Upper lobe of left lung (tissue), 4 donors: ENCODE measurements around the gene MACROD1.

ENCODE experiments used
- CTCF ChIP-seq, 6 experiments: fragments of 450-650 bp in 4 of 6; fragments of 200-600 bp in 2 of 6; sonication (generic) in 2 of 6; IDR thresholded peaks; one replicate each; pipeline ENCODE4 v1.5.1; 2016 to 2019; ENCODE audit warnings: antibody characterized with exemption in 6 of 6
- EP300 ChIP-seq, 4 donors: sonication (generic); formaldehyde crosslinking; IDR thresholded peaks; one replicate each; pipeline ENCODE4 v1.5.1; 2017; ENCODE audit warnings: antibody characterized with exemption in 4 of 4, control low read depth in 2 of 4
- POLR2A ChIP-seq, 4 donors: fragments of 450-650 bp; IDR thresholded peaks; one replicate each; pipeline ENCODE4 v1.5.1; 2016 to 2017; ENCODE audit warnings: antibody characterized with exemption in 4 of 4, mild to moderate bottlenecking in 2 of 4
- POLR2AphosphoS5 ChIP-seq, 2 donors: sonication (generic); formaldehyde crosslinking; IDR thresholded peaks; one replicate each; pipeline ENCODE4 v1.5.1; 2017; ENCODE audit warnings: antibody characterized with exemption in 2 of 2

- TF ChIP-seq POLR2A (IDR thresholded peaks at IDR 0.05) (no peak), CTCF (IDR thresholded peaks at IDR 0.05) (no peak), EP300 (IDR thresholded peaks at IDR 0.05) (no peak), POLR2AphosphoS5 (IDR thresholded peaks at IDR 0.05) (no peak)
Measured at GRCh38 chr11:64157631-64158394, 8.1 kb downstream of the MACROD1 start.
